GM12874 (cell line): ENCODE measurements around the gene USP40.

Experiments used
- CTCF ChIP-seq: IDR thresholded peaks from 2 replicates; pipeline ENCODE4 v1.5.1; 2011; ENCODE audit warnings: low read depth, mild to moderate bottlenecking, control low read depth, low read length, moderate library complexity; ENCODE audit not compliant: insufficient read depth

The USP40 gene

GRCh38 chr2:233462826-233463470, 103.6 kb downstream of the USP40 start:
- no peak for TF ChIP-seq CTCF

GRCh38 chr2:233462202-233462785, 104.3 kb downstream of the USP40 start:
- no peak for TF ChIP-seq CTCF

GRCh38 chr2:233461481-233461891, 105.1 kb downstream of the USP40 start:
- TF ChIP-seq CTCF = no peak

- no peak for TF ChIP-seq CTCF
Measured at GRCh38 chr2:233460726-233461441, 105.7 kb downstream of the USP40 start.

- no peak for TF ChIP-seq CTCF
Measured at GRCh38 chr2:233459426-233459825, 107.2 kb downstream of the USP40 start.

GRCh38 chr2:233458826-233459225, 107.8 kb downstream of the USP40 start:
- no peak for TF ChIP-seq CTCF

GRCh38 chr2:233458031-233458610, 108.5 kb downstream of the USP40 start:
- TF ChIP-seq CTCF = no peak
